Panc1 (cell line): ENCODE measurements around the gene CAMK2B. TPM values are rescaled to one million over a fixed set of nuclear protein-coding genes. Genes with fewer than 3 reads are reported as not detected.

Experiments used
- ATAC-seq: fragments of 200-7000 bp; cut with Tn5 transposase; 2 replicates; pipeline ENCODE4 v1.9.1; 2020; ENCODE audit warnings: mild to moderate bottlenecking, moderate library complexity
- BruUV-seq: library from RNA; stranded (reverse); fragments of 400-500 nt; replicated peaks from 2 replicates; lab custom pipeline; 2021; lab: Mats Ljungman, UMichigan
- CTCF ChIA-PET: fragments of 300-600 bp; sonication (Branson Sonifier 250); formaldehyde crosslinking; loops from one replicate; lab custom pipeline; 2022; ENCODE audit warnings: antibody characterized with exemption; lab: Charles Lee
- POLR2A ChIA-PET: fragments of 300-600 bp; sonication (Branson Sonifier 250); formaldehyde crosslinking; loops from one replicate; lab custom pipeline; 2022; ENCODE audit warnings: antibody characterized with exemption; lab: Charles Lee
- DNase-seq: peaks from one replicate; pipeline ENCODE4 v3.0.0-alpha.2; 2010; ENCODE audit warnings: low read depth, low spot score
- H3K27ac ChIP-seq: 2 replicates; pipeline ENCODE4 v1.5.1; 2011; ENCODE audit warnings: mild to moderate bottlenecking, low read length, inconsistent platforms
- H3K27me3 ChIP-seq: fragments of 200-500 bp; sonication (Bioruptor generic); 2 replicates; pipeline ENCODE4 v1.6.0; 2014; ENCODE audit warnings: low read length, inconsistent platforms; ENCODE audit not compliant: control insufficient read depth, insufficient read depth
- H3K36me3 ChIP-seq: fragments of 200-500 bp; sonication (Bioruptor generic); 2 replicates; pipeline ENCODE4 v1.5.1; 2014; ENCODE audit warnings: inconsistent platforms, mild to moderate bottlenecking, low read length, moderate library complexity; ENCODE audit not compliant: control insufficient read depth, insufficient read depth
- H3K4me1 ChIP-seq: 2 replicates; pipeline ENCODE4 v1.5.1; 2011; ENCODE audit warnings: inconsistent platforms, mild to moderate bottlenecking, low read length, moderate library complexity; ENCODE audit not compliant: control insufficient read depth, insufficient read depth
- H3K4me3 ChIP-seq, 2 experiments: 2 replicates each; pipeline ENCODE4 v1.5.1; 2011 to 2012; ENCODE audit warnings: low read depth in 2 of 2, low read length in 2 of 2, mild to moderate bottlenecking in 2 of 2, inconsistent platforms in 1 of 2, moderate library complexity in 1 of 2
- H3K9me3 ChIP-seq: fragments of 200-500 bp; sonication (Bioruptor generic); 2 replicates; pipeline ENCODE4 v1.5.1; 2014; ENCODE audit warnings: low read depth, mild to moderate bottlenecking, inconsistent platforms, low read length, moderate library complexity; ENCODE audit not compliant: control insufficient read depth, insufficient read depth
- POLR2AphosphoS5 ChIP-seq: IDR thresholded peaks from 2 replicates; pipeline ENCODE4 v1.6.1; 2012; ENCODE audit warnings: mild to moderate bottlenecking, low read depth, low read length, moderate library complexity
- SIN3A ChIP-seq: IDR thresholded peaks from 2 replicates; pipeline ENCODE4 v1.6.1; 2012; ENCODE audit warnings: low read depth, mild to moderate bottlenecking, low read length, moderate library complexity, borderline replicate concordance; ENCODE audit not compliant: insufficient read depth
- TCF7L2 ChIP-seq: IDR thresholded peaks from 2 replicates; pipeline ENCODE4 v1.6.1; 2011; ENCODE audit warnings: mild to moderate bottlenecking, low read depth, low read length, inconsistent platforms
- in situ Hi-C: cut with HindIII; loops from 2 replicates; pipeline ENCODE4 v1.10.0; 2016; ENCODE audit warnings: low sequenced_read_pairs, low pct_unique_long_range_greater_than_20kb
- intact Hi-C: fragments of 100-400 bp; cut with micrococcal nuclease; formaldehyde crosslinking; loops from one replicate; pipeline ENCODE4 v1.10.0; 2022; ENCODE audit not compliant: unreplicated experiment
- total RNA-seq: library from RNA; stranded (reverse); gene quantifications from one replicate; pipeline ENCODE4 v1.2.1, GENCODE V29; 2021; ENCODE audit not compliant: unreplicated experiment
- TF ChIP-seq, protein P1 (sequence below): fragments of 450-650 bp; IDR thresholded peaks from 2 replicates; pipeline ENCODE4 v1.5.1; 2017; ENCODE audit warnings: mild to moderate bottlenecking
- TF ChIP-seq, protein P2 (sequence below), 2 experiments: IDR thresholded peaks; 2 replicates each; pipeline ENCODE4 v1.6.1; 2011 to 2012; ENCODE audit warnings: low read depth in 2 of 2, control low read depth in 1 of 2, low read length in 1 of 2, mild to moderate bottlenecking in 1 of 2, moderate library complexity in 1 of 2; ENCODE audit not compliant: insufficient read depth in 1 of 2

The CAMK2B gene
- total RNA-seq, 1 experiment from 2014 or later, result 0.26 TPM

DNA sequence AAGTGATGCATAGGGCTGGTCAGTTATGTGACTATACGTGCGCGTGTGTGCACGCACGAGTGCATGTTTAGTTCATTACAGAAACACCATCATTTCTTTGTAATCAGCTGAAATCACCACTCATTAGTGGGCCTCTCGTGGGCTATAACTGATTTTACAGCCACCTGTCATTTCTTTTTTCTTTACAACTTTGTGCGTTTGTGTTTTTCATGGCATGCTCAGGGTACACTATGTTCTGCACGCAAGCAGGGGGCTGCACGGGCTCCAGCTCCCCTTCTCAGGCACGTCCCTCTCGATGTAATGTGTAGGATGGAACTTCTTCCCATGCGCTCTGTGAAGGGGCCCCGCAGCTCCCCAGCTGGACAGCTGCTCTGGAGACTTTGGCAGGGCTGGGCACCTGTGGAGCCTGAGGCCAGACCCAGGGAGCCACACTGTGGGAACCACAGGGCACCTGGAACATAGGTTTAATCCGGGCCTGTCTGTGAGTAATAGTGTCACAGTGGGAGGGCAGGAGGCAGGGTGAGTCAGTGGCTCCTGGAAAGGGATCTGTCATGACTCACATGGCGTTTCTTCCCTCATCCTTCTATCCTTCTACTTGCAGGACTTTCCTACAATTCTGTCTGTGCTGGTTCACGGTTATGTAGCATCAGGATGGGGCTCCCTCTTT is 141.1 kb downstream of the CAMK2B start:
- in situ Hi-C loops (no loop called here), intact Hi-C loops (no loop called here)
- BruUV-seq, result no TSS peak
- H3K4me3 ChIP-seq, result no peak overlapping the region
- peaks cover 21% of the 10 kb centered on the region for H3K4me1 ChIP-seq
- no peaks in the 10 kb centered on the region for H3K36me3 ChIP-seq
- peak; percentile 86 for DNase-seq
- peak overlapping the region; percentile 75 for H3K27ac ChIP-seq
- ATAC-seq, result peak; percentile 97
- peaks cover 4% of the 10 kb centered on the region; the same call in 1 of the 2 replicates for H3K9me3 ChIP-seq
- CTCF ChIA-PET, result no interaction called here
- POLR2A ChIA-PET, result no interaction called here
- TF ChIP-seq POLR2AphosphoS5, result 0 out of 2 replicates have a peak, but pooled peaks have one; percentile 54
- TF ChIP-seq, protein P1, sequence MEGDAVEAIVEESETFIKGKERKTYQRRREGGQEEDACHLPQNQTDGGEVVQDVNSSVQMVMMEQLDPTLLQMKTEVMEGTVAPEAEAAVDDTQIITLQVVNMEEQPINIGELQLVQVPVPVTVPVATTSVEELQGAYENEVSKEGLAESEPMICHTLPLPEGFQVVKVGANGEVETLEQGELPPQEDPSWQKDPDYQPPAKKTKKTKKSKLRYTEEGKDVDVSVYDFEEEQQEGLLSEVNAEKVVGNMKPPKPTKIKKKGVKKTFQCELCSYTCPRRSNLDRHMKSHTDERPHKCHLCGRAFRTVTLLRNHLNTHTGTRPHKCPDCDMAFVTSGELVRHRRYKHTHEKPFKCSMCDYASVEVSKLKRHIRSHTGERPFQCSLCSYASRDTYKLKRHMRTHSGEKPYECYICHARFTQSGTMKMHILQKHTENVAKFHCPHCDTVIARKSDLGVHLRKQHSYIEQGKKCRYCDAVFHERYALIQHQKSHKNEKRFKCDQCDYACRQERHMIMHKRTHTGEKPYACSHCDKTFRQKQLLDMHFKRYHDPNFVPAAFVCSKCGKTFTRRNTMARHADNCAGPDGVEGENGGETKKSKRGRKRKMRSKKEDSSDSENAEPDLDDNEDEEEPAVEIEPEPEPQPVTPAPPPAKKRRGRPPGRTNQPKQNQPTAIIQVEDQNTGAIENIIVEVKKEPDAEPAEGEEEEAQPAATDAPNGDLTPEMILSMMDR, result no peak
- TF ChIP-seq SIN3A, result no peak
- TF ChIP-seq, protein P2, sequence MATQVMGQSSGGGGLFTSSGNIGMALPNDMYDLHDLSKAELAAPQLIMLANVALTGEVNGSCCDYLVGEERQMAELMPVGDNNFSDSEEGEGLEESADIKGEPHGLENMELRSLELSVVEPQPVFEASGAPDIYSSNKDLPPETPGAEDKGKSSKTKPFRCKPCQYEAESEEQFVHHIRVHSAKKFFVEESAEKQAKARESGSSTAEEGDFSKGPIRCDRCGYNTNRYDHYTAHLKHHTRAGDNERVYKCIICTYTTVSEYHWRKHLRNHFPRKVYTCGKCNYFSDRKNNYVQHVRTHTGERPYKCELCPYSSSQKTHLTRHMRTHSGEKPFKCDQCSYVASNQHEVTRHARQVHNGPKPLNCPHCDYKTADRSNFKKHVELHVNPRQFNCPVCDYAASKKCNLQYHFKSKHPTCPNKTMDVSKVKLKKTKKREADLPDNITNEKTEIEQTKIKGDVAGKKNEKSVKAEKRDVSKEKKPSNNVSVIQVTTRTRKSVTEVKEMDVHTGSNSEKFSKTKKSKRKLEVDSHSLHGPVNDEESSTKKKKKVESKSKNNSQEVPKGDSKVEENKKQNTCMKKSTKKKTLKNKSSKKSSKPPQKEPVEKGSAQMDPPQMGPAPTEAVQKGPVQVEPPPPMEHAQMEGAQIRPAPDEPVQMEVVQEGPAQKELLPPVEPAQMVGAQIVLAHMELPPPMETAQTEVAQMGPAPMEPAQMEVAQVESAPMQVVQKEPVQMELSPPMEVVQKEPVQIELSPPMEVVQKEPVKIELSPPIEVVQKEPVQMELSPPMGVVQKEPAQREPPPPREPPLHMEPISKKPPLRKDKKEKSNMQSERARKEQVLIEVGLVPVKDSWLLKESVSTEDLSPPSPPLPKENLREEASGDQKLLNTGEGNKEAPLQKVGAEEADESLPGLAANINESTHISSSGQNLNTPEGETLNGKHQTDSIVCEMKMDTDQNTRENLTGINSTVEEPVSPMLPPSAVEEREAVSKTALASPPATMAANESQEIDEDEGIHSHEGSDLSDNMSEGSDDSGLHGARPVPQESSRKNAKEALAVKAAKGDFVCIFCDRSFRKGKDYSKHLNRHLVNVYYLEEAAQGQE (IDR thresholded peaks at IDR 0.05; ENCODE audit: insufficient read depth in 1 of 2, low read depth in 2 of 2, low read length in 1 of 2), result no peak
- peak; percentile 55; the same call in 1 of the 2 replicates for TF ChIP-seq TCF7L2
- H3K27me3 ChIP-seq, result no peaks in the 10 kb centered on the region

DNA sequence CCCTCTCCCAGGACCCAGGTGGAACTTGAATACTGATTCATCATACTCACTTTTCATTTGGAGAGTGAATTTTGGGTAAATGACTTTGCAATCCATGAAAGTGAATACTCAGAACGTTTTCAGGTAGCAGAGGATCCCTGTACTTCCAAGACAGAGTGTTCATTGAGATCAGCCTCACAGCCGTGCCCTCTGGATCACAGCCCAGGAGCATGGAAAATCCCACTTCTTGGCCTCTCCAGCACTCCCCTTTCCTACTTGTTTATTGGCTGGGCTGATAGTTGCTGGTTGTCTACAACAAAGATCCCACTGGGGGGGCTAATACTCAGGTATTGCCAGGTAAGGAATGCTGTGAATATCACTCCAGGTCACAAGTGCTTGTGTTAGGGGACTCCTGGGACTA is 142.0 kb downstream of the CAMK2B start:
- DNase-seq, result no peak
- no TSS peak for BruUV-seq
- no peaks in the 10 kb centered on the region for H3K27me3 ChIP-seq
- intact Hi-C loops, result no loop called here
- peaks cover 4% of the 10 kb centered on the region; the same call in 1 of the 2 replicates for H3K9me3 ChIP-seq
- H3K4me3 ChIP-seq, result no peak overlapping the region
- in situ Hi-C loops, result no loop called here
- no peak for ATAC-seq
- H3K4me1 ChIP-seq, result peaks cover 21% of the 10 kb centered on the region
- TF ChIP-seq TCF7L2 (no peak), POLR2AphosphoS5 (no peak), SIN3A (no peak)
- TF ChIP-seq, protein P1, result no peak
- TF ChIP-seq, protein P2 (IDR thresholded peaks at IDR 0.05; ENCODE audit: insufficient read depth in 1 of 2, low read depth in 2 of 2, low read length in 1 of 2), result no peak
- peak overlapping the region; percentile 52; the same call in 1 of the 2 replicates for H3K27ac ChIP-seq
- H3K36me3 ChIP-seq, result no peaks in the 10 kb centered on the region
- CTCF ChIA-PET, result no interaction called here
- POLR2A ChIA-PET, result no interaction called here
